ENCODE results near the gene ZNF423.

Gene ZNF423

GRCh38 chr16:49848530-49848929, 7.4 kb downstream of the ZNF423 start:
- H3K4me3 ChIP-seq (ENCODE audit: low read length), result no peak overlapping the region
- no peak for DNase-seq (ENCODE audit: low read depth)
- TF ChIP-seq CTCF (IDR thresholded peaks at IDR 0.05; ENCODE audit: insufficient read depth, low read depth, low read length, missing control alignments), result no peak

- no peak for TF ChIP-seq CTCF (IDR thresholded peaks at IDR 0.05; ENCODE audit: insufficient read depth, low read depth, low read length, missing control alignments)
- no peak overlapping the region for H3K4me3 ChIP-seq (ENCODE audit: low read length)
Measured at GRCh38 chr16:49846800-49847199, 9.1 kb downstream of the ZNF423 start.

GRCh38 chr16:49844359-49844758, 11.6 kb downstream of the ZNF423 start:
- H3K4me3 ChIP-seq (ENCODE audit: low read length), result no peak overlapping the region
- no peak for TF ChIP-seq CTCF (IDR thresholded peaks at IDR 0.05; ENCODE audit: insufficient read depth, low read depth, low read length, missing control alignments)
- no peak for DNase-seq (ENCODE audit: low read depth)

More at GRCh38 chr16:49846800-49847199, 9.1 kb downstream of the ZNF423 start:
- no peak for DNase-seq (ENCODE audit: low read depth)

- DNase-seq (ENCODE audit: low read depth), result no peak
- H3K4me3 ChIP-seq (ENCODE audit: low read length), result no peak overlapping the region
Measured at GRCh38 chr16:49843758-49844157, 12.2 kb downstream of the ZNF423 start.

GRCh38 chr16:49842972-49843371, 12.9 kb downstream of the ZNF423 start:
- no peak for TF ChIP-seq CTCF (IDR thresholded peaks at IDR 0.05; ENCODE audit: insufficient read depth, low read depth, low read length, missing control alignments)
- no peak overlapping the region for H3K4me3 ChIP-seq (ENCODE audit: low read length)
- DNase-seq (ENCODE audit: low read depth), result no peak

More at GRCh38 chr16:49843758-49844157, 12.2 kb downstream of the ZNF423 start:
- TF ChIP-seq CTCF (IDR thresholded peaks at IDR 0.05; ENCODE audit: insufficient read depth, low read depth, low read length, missing control alignments), result no peak

- no peak overlapping the region for H3K4me3 ChIP-seq (ENCODE audit: low read length)
- no peak for TF ChIP-seq CTCF (IDR thresholded peaks at IDR 0.05; ENCODE audit: insufficient read depth, low read depth, low read length, missing control alignments)
- DNase-seq (ENCODE audit: low read depth), result no peak
Measured at GRCh38 chr16:49839017-49839825, 16.7 kb downstream of the ZNF423 start.
